K562 (cell line): ENCODE results near the gene CDT1. TPM values are rescaled to one million over a fixed set of nuclear protein-coding genes. Genes with fewer than 3 reads are reported as not detected.

Experiments
- ATF4 ChIP-seq: fragments of 450-650 bp; formaldehyde crosslinking; IDR thresholded peaks from 2 replicates; pipeline ENCODE4 v1.4.0; 2022; ENCODE audit warnings: mild to moderate bottlenecking, moderate library complexity
- CC2D1A ChIP-seq: fragments of 450-650 bp; IDR thresholded peaks from 2 replicates; pipeline ENCODE4 v1.6.1; 2017; ENCODE audit warnings: mild to moderate bottlenecking
- E2F3 ChIP-seq: fragments of 250-450 bp; sonication (Bioruptor Pico); IDR thresholded peaks from 2 replicates; pipeline ENCODE4 v1.4.0; 2020; ENCODE audit warnings: mild to moderate bottlenecking
- ELK1 ChIP-seq: sonication (generic); formaldehyde crosslinking; IDR thresholded peaks from 2 replicates; pipeline ENCODE4 v1.8.1; 2022; ENCODE audit warnings: missing genetic modification reagents
- ETV1 ChIP-seq: fragments of 450-650 bp; conservative IDR thresholded peaks from 2 replicates; pipeline ENCODE4 v1.6.1; 2016; ENCODE audit warnings: missing genetic modification characterization, control low read depth, low read depth, missing compliant biosample characterization
- IRF9 ChIP-seq: fragments of 450-650 bp; IDR thresholded peaks from 2 replicates; pipeline ENCODE4 v1.6.1; 2016; ENCODE audit warnings: missing biosample characterization, missing genetic modification characterization
- MCM7 ChIP-seq, 2 experiments: fragments of 450-650 bp; IDR thresholded peaks; 2 replicates each; pipeline ENCODE4 v1.6.1; 2016 to 2018
- NR4A1 ChIP-seq, 2 experiments: fragments of 250-450 bp in 1 of 2; fragments of 450-650 bp in 1 of 2; sonication (Bioruptor Pico) in 1 of 2; IDR thresholded peaks; 2 replicates each; pipeline versions ENCODE4 v1.4.0 to v1.6.1; 2016 to 2020; ENCODE audit warnings: mild to moderate bottlenecking in 2 of 2, missing compliant biosample characterization in 1 of 2, missing genetic modification characterization in 1 of 2, moderate library complexity in 1 of 2
- RBM22 ChIP-seq: fragments of 200-400 bp; formaldehyde crosslinking; IDR thresholded peaks from 2 replicates; pipeline ENCODE4 v1.6.1; 2018; ENCODE audit warnings: low read length, low read depth; ENCODE audit not compliant: poor library complexity, severe bottlenecking
- REST ChIP-seq, 2 experiments: fragments of 450-650 bp; formaldehyde crosslinking in 1 of 2; IDR thresholded peaks; 2 replicates each; pipeline versions ENCODE4 v1.4.0 to v1.6.1; 2014 to 2020; ENCODE audit warnings: mild to moderate bottlenecking in 2 of 2, borderline replicate concordance in 1 of 2, low read depth in 1 of 2
- SP2 ChIP-seq: IDR thresholded peaks from 2 replicates; pipeline ENCODE4 v1.6.1; 2011; ENCODE audit warnings: mild to moderate bottlenecking, low read depth, low read length, moderate library complexity; ENCODE audit not compliant: poor library complexity, severe bottlenecking; ENCODE audit errors: extremely low read depth
- STAG1 ChIP-seq: sonication (generic); formaldehyde crosslinking; IDR thresholded peaks from 2 replicates; pipeline ENCODE4 v1.5.0; 2020; ENCODE audit warnings: missing genetic modification reagents, borderline replicate concordance
- TRIM28 ChIP-seq: fragments of 450-650 bp; IDR thresholded peaks from 2 replicates; pipeline ENCODE4 v1.6.1; 2017
- ZNF263 ChIP-seq: sonication (generic); formaldehyde crosslinking; IDR thresholded peaks from 2 replicates; pipeline ENCODE4 v1.8.0; 2022; ENCODE audit warnings: mild to moderate bottlenecking, missing genetic modification reagents, borderline replicate concordance
- polyA plus RNA-seq, 8 experiments: library from polyadenylated mRNA; depleted of rRNA in 4 of 8; stranded (reverse) in 5 of 8; unstranded in 3 of 8; fragments of >200 nt; fragmentation: Nextera tagmentation in 2 of 8; fragmentation: Illumina TruSeq in 1 of 8; extraction: Ambion mirVana in 2 of 8; extraction: Trizol in 1 of 8; gene quantifications; 2 replicates each; pipeline versions ENCODE4 v1.2.1 to v1.2.3, GENCODE V29; 2011 to 2014; ENCODE audit warnings: inconsistent platforms in 1 of 8, missing spikeins in 1 of 8
- total RNA-seq, 7 experiments: library from RNA; depleted of rRNA in 6 of 7; stranded (reverse); fragments of >200 nt in 6 of 7; fragmentation: Illumina TruSeq in 2 of 7; extraction: Trizol in 2 of 7; gene quantifications; 2 replicates each; pipeline versions ENCODE4 v1.2.1 to v1.2.3, GENCODE V29; 2011 to 2021; ENCODE audit warnings: low replicate concordance in 1 of 7

The CDT1 gene
- total and polyA plus RNA-seq, 9 of the 15 experiments (the other 6 are each of a cell fraction or from before 2014, with no cell fraction given), result 0.92 to 178 (median 14.2) TPM

GRCh38 chr16:88770461-88771293 lies 32.9 kb upstream of the CDT1 start (continued):
- TF ChIP-seq RBM22 (no peak), ELK1 (CRISPR knock-in tag) (no peak), ATF4 (CRISPR knock-in tag) (peak; percentile 96), MCM7 (IDR thresholded peaks at IDR 0.05) (no peak), CC2D1A (no peak), E2F3 (0 out of 2 replicates have a peak, but pooled peaks have one; percentile 26), TRIM28 (no peak), IRF9 (tag) (0 out of 2 replicates have a peak, but pooled peaks have one; percentile 53), NR4A1 (CRISPR knock-in tag; IDR thresholded peaks at IDR 0.05) (peak; percentile 82; the same call in 1 of the 2 replicates), NR4A1 (tag; IDR thresholded peaks at IDR 0.05) (0 out of 2 replicates have a peak, but pooled peaks have one; percentile 32), STAG1 (CRISPR knock-in tag) (no peak), ETV1 (tag) (peak; percentile 71; the same call in 1 of the 2 replicates), REST (IDR thresholded peaks at IDR 0.05; ENCODE audit: borderline replicate concordance) (peak; percentile 78), REST (CRISPR knock-in tag; IDR thresholded peaks at IDR 0.05; ENCODE audit: low read depth) (peak; percentile 57), ZNF263 (peak; percentile 39; the same call in 1 of the 2 replicates), SP2 (no peak)
